NCI-H1092 treated with DMSO at 0.1 percent for 48 hours (cell line): Measurements from ENCODE around the gene FBXO38.

Experiments used
- DNase-seq: peaks from one replicate; lab custom pipeline; 2025; lab: John Stamatoyannopoulos, UW

The FBXO38 gene

DNA sequence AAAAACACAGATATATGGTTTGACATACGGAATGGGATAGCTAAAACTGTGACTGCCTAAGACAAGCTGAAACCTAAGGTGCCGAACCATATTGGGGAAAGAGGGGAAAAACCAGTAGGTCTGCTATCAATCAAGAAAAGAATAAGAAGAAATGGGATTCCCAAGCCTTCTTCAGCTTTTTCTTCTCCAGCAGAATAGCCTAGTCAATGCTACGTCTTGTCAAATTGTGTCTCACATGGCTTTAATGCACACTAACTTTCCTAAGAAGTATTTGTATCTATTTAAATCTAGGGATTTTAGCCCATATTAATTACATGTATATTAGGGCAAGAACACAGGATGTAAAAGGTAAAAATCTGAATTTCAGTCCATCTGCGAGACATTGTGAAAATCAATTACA, 797 bp upstream of the FBXO38 start:
- no peak for DNase-seq

DNA sequence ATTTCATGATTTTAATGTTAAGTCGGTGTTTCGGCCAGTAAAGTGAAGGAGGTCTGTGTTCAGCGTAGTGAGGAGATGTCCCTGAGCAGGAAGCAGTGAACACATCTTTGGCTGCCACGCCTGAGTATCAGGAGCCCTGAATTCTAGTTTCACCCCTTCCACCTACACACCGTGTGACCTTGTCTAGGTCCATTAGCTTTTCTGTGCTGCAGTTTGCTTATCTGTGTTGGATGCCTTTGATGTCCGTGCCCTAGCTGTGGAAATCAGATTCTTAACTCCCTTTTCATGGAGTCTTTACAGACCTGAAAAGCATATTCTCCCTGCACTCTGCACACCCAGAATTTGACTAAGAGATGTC, 601 bp downstream of the FBXO38 start:
- no peak for DNase-seq

DNA sequence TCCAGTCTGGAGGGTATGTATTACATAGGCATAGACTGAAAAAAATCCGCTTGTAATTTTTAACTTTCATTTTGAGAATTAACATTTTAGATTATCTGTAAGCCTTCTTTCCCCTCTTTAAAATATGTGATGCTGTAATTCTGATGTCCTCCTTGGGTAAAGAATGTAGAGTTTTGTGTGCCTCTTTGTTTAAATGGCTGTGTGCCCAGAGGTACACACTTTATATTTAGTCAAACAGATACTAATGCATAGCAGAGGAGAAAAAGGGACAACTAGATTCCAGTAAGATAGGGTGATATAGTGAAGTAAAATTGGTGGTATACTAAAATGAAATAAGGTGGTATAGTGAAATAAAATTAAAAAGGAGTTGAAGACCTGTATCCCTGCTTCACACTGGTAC, 1.3 kb downstream of the FBXO38 start:
- no peak for DNase-seq

DNA sequence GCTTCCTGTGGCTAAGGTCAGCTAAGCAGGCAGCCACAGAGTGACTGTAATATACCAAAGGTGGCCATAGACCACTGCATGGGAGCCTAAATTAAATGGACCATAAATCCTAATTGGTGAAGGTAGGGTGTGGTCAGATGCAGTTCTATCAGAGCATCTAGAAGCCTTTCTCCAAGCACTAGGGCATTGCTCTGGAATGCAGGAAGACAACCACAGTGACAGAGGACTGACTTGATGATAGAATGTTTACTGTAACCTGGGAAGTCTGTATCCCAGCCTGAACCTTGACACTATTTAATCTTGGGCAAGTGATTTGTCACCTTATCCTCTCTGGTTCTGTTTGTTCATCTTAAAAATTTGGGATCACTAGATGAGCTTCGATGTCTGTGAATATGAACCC, 2.3 kb downstream of the FBXO38 start:
- DNase-seq = no peak

DNA sequence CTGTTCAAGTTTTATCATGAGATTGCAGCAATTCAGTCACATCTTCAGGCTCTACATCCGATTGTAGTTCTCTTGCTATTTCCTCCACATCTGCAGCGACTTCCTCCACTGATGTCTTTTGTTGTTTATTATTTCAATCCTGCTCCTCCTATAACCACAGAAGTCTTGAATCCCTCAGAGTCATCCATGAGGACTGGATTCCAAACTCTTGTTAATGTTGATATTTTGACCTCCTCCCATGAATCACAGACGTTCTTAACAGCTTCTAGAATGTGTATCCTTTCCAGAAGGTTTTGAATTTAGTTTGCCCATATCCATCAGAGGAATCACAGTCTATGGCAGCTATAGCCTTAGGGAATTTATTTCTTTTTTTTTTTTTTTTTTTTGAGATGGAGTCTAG, 3.6 kb downstream of the FBXO38 start:
- no peak for DNase-seq

DNA sequence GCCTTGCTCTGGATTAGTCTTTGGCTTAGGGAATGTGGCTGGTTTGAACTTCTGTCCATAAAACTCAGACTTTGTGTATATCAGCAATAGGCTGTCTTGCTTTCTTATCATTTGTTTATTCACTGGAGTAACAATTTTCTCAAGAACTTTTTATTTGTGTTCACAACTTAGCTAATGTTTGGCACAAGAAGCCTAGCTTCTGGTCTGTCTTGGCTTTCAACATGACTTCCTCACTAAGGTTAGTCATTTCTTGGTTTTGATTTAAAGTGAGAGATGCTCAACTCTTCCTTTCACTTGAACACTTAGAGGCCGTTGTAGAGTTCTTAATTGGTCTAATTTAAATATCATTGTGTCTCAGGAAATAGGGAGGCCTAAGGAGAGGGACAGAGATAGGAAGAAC, 4.9 kb downstream of the FBXO38 start:
- DNase-seq = no peak

DNA sequence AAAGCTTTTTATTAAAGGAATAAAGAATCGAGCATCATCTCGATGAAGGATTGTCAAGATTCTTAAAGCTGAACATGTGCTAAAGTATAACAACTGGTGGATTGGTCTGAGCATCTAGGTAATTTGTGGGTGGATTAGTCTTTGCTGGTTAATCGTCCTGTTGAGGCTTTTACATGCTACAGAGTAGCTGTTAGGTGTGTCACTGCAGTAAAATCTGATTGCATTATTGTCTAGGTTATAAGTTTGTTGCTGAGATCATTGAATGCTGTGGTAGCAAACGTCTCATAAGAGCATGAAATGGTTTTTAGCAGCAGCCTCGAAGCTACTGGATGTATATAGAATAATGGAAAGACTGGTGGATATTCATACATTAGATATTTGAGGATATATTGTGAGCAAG, 7.2 kb downstream of the FBXO38 start:
- no peak for DNase-seq

DNA sequence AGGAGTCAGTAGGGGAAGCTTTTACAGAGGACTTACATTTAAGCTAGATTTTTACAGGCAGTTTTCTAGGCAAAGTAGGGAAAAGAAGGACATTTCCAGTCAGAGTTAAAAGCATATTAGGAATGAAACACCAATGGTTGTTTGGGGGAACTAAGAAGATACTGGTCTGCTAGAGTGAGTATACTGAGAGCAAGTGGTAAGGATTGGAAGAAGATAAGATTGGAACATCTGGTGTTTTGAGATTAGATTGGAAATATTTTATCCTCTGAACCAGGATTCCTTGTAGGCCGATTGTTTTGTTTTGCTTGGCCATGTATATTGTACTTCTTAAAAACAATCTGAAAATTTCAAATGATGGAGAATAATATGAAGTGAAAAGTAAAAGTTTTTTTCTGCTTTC, 7.7 kb downstream of the FBXO38 start:
- DNase-seq = no peak

DNA sequence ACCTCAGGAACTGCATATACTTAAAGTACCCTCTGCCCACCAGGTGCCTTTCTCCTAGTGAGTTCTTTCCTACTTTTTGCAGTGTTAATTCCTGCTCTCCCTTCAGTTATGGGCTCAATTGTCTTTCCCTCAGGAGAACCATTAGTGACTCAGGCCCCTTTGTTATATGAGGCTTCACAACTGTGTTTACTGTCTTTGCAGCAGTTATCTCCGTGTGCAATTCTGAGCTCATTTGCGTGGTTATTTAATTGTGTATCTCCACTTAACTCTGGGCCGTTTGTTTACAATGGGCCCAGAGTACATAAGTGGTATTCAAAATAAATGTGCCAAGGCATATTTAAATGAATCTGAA, 9.6 kb downstream of the FBXO38 start:
- DNase-seq = peak; percentile 77

DNA sequence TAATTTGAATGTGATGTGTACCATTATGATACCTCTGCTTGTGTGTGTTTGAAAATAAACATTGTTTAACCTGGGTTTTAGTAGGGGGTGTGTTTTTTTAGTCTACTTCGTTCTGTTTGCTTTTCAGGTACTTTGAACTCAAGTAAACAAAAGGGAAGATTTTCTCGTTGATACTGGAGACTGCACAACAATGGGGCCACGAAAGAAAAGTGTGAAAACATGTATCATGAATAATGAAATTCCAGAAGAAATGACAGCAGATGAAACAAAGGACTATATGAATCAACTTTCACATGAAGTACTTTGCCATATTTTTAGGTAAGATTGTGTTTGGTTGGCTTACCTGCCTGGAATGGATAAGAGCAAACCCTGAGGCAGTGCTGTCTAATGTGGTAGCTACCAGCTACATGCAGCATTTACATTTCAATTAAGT, 10.8 kb downstream of the FBXO38 start:
- no peak for DNase-seq

DNA sequence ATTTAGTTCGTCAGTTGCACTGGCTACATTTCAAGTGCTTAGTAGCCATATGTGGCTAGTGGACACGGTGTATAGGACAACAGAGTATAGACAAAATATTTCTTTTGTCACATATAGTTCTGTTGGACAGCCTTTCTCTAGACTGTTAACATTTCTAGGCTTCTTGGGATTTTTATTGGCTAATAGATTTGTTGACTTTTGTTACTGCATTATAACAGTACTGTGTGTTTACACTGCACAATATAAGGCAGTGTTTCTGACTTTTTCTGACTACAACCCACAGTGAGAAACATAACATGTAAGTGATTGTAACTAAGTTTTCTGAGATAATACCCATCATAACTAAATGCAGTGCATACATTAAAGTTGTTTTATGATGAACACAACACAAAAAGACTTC, 11.3 kb downstream of the FBXO38 start:
- DNase-seq = no peak

DNA sequence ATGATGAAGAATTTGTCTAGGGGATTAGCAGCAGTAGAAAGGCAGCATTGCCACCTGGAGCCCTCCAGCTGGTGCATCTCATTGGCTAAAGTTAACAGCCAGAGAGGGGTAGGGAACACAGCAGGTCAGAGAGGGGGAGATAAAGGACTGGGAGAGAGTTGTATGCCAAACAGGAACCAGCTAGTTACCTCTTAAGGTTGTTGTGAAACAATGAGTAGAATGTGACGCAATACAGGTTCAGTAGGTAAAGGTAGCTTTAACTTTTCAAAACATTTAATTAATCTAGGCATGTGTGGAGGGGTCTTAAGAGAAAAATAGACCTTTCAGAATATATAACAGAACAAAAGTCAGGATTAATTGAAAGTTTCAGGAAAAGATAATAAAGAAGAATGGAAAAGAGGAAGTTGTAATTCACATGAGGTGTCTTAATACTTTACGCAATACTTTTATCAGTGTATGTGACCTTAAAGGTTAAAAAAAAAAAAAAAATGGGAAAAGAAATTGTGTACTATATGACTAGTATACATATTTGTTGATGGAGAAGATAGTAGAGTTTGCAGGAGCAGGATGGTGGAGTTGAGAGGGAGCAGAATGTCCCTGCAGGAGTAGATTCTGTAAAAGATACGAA, 14.3 kb downstream of the FBXO38 start:
- no peak for DNase-seq

DNA sequence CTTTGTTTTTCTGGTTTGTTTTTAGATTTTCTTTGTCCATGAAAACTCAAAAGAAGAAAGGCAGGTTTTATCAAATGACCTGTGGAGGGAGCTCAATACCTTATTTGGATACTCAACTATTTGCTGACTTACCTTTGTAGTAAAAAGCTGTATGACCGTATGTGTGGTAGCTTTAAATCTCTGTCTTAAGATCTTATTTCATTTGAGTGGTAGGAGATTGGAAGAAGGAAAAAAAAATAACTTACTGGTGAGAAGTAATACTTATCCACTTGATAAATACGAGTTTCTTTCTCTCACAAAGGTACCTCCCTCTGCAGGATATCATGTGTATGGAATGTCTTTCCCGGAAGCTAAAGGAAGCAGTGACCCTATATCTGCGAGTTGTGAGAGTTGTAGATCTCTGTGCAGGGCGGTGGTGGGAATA, 15.0 kb downstream of the FBXO38 start:
- DNase-seq = no peak

DNA sequence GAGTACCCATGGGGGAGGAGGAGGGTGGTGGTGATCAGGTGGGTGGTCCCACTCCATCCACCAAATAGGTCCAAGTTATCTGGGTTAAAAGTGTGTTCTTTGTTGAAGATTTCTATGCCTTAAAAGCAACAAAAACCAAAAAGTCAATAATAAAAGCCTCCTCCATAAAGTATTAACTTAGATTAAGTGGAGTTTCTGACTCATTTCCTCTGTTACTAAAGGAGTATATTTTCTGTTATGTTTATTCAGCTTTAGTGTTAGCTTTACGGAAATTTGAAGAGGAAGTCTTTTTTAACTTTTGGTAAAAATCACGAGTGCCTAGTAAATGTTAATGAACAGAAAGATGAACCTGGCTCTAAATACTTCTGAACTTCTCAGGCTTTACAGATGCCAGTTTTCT, 17.8 kb downstream of the FBXO38 start:
- no peak for DNase-seq

DNA sequence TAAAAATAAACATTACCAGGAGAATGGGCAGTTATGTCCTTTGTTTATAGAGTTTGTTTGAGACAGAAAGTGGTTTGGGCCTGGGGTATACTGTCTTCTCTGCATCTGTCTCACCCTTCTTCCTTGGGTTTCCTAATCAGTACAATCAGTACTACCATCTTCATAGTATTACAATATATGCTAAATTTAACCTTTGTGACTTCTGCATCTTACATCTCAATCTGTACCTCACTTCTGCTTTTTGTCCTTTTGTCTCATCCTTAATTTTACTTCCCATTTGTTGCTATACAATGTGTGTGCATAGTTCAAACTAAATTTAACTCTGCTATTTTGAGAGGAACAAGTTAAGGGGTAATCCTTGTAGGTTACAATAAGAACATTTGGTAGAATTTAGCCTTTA, 19.6 kb downstream of the FBXO38 start:
- no peak for DNase-seq

DNA sequence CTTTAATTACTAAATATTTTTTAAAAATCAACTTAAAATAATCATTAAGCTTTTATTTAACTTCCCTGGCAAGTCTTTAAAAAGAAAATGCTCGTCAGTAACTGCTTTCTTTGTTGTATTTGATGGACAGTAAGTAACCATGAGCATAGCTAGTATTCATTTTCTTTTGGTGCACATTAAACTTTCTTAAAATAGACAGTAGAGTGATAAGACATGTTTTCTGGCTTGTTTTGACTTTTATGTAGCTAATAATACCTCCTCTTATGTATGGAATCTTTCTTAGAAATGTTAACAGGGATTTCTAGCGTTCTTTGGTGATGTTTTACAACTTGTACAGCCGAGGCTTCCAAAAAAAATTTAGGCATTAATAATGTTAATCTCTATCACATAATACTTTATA, 22.6 kb downstream of the FBXO38 start:
- DNase-seq = no peak

DNA sequence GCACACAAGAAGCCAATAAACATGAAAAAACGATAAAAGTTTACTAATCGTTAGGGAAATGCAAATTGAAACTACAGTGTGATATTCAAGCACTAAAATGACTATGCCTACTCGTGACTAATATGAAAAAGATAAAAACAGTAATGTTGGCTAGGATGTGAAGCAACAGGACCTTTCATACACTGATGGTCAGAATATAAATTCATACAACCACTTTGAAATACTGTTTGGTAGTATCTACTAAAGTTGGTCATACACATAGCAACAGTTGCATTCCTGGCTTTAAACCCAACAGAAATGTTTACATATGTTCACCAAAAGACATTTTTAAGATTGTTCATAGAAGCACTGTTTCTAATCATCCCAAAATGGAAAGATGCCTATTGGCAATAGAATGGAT, 24.3 kb downstream of the FBXO38 start:
- DNase-seq = no peak

DNA sequence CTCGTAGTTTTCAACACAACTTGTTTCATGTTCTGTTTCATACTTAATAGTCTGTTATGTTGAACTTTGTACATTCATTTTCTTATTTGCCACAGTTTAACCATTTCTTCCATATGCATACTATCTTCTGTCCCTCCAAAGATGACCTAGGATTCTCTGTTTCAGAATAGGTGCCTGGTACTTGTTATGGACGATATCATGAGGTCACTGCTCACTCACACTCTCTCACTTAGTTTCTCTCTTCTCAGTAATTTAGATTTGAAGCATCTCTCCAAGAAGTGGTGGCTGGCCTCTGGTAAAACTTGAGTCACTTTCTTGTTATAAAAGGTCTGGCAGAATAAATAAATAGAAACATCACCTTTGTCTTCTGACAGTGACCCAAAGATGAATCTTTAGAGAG, 28.4 kb downstream of the FBXO38 start:
- no peak for DNase-seq

DNA sequence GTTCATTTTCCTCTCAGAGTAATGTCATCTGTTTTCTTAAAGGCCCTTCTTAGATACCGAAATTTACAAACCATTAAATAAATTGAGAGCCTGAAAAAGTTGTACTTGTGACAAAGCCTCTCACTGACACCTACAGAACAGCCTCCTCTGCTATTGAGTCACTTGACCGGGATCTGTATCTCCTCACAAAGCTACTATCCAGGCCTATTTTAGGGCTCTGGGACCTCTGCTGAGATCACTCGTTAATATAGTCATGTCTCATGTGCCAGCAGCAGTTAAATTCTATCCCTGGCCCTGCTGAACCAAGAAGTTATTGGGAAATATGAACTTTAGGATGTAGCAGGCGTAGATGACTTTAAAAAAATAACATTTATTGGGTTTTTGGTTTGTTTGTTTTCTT, 31.1 kb downstream of the FBXO38 start:
- no peak for DNase-seq

DNA sequence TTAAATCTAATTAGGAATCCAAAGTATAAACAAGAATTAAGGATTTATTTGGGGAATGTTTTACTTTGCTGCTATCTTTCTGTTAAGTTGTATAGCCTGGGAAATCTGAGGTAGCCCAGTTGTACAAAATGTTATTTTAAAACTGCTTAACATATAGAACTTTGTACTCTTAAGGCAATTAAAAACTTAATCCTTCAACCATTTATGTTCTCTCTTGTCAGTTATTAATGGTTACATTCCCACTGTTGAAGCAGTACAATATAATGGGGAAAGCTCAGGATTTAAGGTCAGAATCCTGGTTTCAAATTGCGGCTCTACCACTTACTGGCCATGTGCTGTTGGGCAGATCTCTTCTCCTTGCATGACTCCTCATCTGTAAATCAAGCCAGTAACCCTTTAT, 32.7 kb downstream of the FBXO38 start:
- DNase-seq = no peak

DNA sequence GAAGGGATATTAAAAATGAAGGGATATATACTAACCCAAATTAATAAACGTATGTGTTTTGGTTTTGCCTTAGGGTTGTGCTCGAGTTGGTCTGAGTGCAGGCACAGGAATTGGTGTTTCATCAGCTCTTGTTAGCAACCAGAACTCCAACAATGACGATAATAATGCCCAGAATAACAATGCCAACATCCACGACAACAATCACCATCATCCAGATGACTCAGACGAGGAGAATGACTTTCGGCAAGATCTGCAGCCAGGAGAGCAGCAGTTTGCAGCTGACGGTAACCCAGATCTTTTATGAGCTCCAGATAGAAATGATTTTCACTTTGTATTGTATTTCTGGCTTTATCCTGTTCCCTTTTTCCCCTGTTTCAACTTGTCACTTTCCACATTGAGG, 33.2 kb downstream of the FBXO38 start:
- no peak for DNase-seq

DNA sequence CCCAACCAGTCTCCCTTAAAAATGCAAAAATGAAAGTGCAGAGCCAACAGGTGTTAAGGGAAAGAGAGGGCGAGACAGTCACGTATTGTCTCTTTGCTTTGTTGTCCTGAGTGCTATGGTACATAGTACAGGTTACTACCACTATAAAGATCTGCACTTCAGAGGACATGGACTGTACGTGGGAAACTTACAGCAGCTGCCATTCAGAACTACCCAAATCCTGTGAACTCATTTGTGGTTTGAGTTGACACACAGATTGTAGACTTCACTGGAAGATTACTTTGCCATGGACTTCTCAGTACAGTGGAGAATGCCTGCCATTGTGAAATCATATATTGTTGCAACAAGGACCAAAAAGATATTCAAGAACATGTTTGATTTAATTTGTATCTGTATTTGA, 34.8 kb downstream of the FBXO38 start:
- DNase-seq = no peak

DNA sequence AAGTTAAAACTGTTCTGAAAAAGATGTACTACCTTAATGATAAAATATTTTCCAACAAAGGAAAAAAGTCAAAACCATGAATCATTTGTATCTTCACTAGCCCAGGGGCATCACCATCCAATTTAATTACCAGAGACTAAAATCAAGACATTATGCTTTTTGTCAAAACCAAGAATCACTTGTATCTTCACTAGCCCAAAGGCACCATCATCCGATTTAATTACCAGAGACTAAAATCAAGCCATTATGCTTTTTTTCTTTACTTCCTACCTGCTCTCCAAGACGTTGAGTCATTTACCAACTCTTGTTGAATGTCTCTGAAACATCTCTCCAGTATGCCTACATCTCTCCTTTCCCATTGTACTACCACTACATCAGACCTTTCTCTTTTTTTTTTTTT, 37.9 kb downstream of the FBXO38 start:
- no peak for DNase-seq

DNA sequence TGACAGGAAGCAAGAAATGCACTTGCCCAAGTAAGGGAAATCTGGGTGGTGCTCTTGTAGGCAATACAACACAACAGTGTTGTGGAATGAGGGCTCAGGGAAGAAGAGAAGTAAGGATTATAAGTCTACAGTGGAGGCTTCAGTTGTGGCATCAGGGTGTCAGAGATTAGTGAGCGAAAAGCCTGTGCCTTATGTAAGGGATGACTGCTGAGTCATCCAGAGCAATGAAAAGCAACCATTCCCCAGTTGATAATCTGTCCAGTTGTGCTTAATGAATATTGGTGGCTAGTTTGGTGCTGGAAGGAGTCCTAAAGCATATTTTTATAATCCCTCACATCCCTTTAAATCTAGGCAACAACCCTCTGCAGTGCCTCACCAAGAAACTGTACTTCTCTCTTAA, 42.0 kb downstream of the FBXO38 start:
- DNase-seq = no peak

DNA sequence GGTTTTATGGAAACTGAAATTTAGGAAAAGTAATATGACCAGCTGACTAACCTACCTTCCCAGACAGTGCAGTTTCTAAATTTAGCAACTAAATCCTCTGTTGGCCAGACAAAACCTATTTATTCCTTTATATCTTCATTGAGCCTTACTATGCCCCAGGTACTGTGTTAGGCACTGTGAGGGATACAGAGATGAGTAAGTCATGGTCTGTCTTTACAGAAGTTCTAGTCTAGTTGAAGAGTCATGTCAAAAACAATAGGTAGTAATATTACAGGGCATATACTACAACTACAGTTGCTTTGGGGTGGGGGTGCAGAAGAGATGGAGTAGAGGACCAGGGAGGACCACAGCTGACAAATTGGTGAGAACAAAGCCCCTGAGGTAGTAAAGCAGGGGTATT, 42.8 kb downstream of the FBXO38 start:
- DNase-seq = no peak
